NCI-H2227 (cell line): Measurements from ENCODE around the gene THAP9.
"Not testable (repeated sequence)": the region's sequence is repeated elsewhere in the genome, so short reads cannot be mapped to it uniquely, and the experiment has no call there.

Experiments used
- DNase-seq: peaks from one replicate; lab custom pipeline; 2025; ENCODE audit not compliant: unreplicated experiment; lab: John Stamatoyannopoulos, UW

Gene THAP9

DNA sequence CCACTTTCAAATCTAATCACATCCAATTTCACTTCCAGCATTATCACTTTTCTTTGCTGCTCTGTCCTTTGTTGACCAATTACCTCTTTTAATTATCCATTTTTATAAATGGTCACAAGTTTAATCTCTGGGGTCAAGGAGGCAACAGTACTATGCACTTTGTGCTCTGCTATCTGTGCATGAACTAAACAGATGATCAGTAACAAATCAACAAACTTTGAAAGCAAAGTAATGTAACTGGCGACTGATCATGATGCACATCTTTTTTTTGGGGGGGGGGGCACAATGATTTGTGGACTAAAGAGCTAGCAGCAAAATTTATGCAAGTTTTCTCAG is 8.1 kb upstream of the THAP9 start:
- DNase-seq: no peak

DNA sequence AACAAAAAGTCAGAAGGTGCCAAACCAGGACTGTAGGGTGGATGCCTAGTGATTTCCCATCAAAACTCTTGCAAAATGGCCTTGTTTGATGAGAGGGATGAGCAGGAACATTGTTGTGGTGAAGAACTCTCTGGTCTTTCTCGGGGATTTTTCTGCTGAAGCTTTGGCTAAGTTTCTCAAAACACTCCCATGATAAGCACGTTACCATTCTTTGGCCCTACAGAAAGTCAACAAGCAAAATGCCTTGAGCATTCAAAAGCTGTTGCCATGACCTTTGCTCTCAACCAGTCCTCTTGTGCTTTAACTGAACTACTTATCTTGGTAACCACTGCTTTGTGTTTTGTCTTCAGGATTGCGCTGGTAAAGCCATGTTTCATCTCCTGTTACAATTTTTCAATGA is 6.6 kb upstream of the THAP9 start:
- DNase-seq: no peak

DNA sequence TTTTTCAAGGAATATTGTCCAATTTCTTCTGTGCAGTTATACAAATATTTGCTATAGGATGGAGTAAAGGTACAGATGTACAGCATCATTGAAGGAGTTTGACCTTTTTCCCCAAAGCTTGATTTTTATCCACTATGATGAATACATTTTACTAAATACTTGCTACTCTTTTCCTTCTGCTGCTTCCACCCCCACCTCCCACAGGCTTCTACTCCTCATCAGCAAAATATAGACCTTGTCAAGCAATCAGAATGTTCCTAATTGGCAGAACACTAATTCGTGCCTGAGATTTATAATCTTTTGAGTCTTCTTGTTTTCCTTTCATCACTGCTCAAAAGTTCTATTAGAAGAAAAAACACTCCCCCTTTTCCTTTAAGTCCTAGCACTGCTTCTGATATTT is 3.8 kb upstream of the THAP9 start:
- DNase-seq: no peak

DNA sequence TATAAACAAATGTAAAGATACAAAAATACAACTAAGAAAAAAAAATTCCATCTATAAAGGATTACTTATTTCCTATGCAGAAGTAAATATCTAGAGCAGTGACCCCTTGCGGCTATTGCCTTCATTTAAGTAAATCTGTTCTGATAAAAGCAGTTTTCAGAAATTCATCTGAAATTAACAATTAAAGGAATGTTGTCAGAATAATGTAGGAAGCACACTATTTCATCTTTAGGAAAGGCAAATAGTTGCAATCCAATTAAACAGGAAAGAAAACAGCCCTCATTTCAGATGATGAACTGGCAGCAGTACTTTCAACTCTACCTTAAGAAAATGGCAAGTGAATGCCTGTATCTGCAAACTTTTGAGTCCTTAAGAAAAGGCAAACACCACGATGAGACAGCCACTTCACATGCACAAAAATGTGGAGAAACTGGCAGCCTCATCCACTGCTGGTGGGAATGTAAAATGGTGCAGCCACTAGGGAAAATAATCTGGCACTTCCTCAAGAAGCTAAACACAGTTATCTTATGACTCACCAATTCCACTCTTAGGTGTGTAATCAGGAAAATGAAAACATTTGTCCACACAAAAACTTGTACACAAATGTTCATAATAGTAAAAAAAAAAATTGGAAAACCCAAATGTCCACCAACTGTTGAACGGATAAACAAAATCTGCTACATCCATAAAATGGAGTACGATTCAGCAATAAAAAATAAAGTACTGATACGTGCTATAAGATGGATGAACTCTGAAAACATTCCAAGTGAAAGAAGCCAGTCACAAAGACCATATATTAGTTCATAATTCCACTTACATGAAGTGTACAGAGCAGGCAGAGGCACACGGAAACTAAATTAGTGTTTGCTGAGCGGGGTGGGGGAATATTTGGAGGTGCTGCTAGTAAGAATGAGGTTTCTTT is 2.0 kb upstream of the THAP9 start:
- peak; percentile 7 for DNase-seq

DNA sequence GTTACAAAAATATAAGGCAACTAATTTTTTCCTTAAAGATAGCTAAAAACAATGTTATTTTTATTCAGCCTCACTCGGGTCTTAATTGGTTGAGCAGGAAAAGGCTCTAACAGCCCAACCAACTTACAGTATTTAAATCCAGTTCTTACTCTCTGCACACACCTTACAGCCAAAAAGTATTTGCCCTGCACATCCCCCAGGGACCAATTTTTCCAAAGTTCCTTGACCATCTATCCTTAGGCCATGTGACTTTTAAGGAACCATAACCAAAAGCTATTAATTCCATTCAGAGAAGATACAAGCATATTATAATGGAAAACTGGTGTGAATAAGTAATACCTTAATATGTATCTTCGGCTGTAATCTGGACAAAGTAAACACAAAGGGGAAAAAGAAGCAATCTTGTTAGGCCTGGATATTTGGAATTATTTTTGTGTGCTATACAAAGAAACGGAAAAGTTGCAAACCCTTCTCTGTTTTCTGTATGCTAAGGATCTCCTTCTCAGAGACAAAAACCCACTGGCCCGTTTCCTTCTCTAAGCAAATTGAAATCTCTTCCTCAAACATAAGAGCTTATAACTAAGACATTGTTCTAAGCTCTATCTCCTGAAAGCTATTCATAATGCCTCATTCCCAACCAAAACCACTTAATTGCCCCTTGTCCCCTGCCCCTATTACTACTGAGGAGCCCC is 1.0 kb upstream of the THAP9 start:
- no peak for DNase-seq

DNA sequence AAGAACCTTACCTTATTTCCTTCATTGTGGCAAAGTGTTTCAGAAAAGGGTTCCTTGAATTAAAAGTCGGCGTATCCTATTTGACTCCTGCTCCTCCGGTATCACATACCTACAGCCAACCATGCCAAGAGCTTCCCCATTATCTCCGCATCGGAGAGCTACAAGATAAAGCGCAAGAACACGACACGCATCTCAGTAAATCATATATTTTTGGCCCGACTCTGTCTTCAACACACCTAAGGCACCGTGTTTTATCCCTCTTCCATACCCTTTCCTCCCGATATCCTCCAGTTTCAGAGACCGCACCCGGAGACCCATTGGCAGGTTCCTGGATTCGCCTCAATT is 497 bp upstream of the THAP9 start:
- DNase-seq: peak; percentile 53

DNA sequence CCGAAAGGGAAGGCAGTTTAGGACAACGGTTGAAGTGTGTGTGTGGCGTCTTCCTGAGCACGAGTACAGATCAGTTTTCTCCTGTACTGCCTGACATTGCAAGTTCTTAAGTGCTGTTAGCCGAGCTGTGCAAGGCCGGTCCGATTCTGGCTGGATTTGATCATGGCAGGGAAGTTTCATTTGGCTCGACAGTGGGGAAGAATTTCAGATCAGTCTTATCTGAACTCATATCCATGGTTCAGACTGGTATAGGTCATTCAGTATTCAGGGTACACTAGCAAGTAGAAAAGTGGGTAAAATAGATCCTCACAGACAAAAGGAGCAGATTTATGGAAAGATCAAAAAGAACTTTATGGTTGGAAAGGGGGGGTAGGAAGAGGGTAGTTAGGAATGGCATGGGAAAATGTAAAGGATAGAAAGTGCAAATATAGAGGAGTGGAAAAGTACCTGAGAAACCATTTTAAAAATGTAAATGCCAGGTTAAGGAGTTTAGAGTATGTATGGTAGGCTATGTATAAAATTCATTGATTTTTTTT is 716 bp downstream of the THAP9 start:
- DNase-seq: no peak

DNA sequence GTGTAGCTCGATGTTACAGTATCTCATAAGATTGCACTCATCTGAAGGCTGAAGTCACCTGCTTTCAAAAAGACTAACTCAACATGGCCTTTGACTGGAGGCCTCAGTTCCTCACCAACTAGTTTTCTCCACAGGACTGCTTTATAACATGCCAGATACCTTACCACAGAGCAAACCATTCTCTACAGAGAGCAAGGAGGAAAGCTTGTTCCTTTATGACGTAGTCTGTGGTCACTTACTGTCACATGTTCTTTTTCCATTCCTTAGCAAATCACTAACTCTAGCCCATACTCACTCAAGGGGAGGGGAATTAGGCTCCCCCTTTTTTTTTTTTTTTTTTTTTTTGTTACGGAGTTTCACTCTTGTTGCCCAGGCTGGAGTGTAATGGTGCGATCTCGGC is 3.2 kb downstream of the THAP9 start:
- no peak for DNase-seq

DNA sequence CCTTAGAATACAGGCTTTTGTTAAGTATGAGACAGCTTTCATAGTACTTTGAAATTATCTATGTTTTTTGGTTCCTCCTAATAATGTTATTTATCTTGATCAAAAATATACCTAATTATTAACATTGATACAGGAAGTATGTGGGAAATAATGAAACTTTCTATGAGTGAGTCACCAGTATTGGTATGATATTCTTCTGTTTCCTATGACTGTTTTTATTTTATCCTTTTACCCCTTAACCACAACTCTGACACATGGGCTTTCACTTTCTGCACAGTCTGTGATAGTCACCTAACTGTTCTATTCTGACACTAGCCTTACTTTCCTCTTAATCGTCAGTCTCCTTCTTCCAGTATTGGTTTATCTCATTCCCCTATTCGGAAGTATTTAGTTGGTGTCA is 4.7 kb downstream of the THAP9 start:
- DNase-seq: no peak

DNA sequence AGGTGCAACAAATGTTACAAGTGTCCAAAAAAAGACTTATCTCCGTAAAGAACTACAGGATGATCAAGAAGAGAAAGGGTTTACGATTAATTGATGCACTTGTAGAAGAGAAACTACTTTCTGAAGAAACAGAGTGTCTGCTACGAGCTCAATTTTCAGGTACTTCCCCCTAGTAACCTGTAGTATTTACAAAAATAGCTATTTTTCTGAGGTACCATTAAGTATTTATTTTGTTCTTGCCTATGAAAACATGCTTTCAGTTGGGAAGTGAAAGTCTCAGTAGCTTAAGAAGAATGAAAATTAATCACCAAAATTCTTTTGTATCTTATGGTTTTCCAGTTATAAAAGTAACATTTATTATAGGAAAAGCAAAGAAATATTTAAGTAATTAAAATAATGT is 5.9 kb downstream of the THAP9 start:
- DNase-seq: no peak

DNA sequence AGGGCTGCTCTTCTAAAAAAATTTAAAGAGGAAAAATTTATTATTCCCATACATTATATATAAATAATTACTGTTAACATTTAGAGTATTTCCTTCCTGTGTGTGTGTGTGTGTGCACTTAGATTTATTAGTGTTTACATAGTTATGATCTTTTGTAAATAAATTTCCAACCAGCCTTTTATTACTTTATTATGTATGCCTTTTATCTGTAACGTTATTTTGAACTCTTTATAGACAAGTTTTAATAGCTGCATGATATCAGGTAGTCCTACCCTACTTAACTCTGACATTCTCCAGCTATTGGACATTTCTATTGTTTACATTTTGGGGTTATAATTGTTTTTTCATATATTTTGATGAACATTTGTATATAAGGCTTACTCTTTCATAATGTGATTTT is 8.8 kb downstream of the THAP9 start:
- no peak for DNase-seq

DNA sequence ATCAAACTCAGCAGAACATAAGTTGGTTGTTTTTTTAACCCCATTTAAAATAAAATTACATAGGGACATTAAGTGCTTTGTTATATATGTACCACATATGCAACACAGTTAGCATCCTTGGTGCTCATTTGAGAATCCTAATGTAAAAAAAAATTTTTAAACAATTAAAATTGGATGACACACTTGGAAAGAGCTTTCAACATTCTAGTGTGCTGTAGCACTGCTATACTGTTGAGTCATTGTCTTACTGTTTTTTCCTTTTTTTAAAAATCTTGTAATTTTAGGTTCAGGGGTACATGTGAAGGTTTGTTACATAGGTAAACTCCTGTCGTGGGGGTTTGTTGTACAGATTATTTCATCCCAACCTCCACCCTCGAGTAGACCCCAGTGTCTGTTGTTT is 12.8 kb downstream of the THAP9 start:
- DNase-seq: no peak

DNA sequence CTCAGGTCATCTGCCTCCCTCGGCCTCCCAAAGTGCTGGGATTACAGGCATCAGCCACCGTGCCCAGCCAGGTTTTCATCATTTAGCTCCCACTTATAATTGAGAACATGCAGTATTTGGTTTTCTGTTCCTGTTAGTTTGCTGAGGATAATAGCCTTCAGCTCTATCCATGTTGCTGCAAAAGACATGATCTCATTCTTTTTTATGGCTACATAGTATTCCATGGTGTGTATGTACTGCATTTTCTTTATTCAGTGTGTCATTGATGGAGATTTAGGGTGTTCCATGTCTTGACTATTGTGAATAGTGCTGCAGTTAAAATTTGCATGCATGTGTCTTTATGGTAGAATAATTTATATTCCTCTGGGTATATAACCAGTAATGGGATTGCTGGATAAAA is 13.4 kb downstream of the THAP9 start:
- DNase-seq: not testable (repeated sequence)

DNA sequence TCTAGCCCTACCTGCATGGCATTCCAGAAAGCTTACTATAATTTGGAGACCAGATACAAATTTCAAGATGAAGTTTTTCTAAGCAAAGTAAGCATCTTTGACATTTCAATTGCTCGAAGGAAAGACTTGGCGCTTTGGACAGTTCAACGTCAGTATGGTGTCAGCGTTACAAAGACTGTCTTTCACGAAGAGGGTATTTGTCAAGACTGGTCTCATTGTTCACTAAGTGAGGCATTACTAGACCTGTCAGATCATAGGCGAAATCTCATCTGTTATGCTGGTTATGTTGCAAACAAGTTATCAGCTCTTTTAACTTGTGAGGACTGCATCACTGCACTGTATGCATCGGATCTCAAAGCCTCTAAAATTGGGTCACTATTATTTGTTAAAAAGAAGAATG is 17.6 kb downstream of the THAP9 start:
- no peak for DNase-seq

DNA sequence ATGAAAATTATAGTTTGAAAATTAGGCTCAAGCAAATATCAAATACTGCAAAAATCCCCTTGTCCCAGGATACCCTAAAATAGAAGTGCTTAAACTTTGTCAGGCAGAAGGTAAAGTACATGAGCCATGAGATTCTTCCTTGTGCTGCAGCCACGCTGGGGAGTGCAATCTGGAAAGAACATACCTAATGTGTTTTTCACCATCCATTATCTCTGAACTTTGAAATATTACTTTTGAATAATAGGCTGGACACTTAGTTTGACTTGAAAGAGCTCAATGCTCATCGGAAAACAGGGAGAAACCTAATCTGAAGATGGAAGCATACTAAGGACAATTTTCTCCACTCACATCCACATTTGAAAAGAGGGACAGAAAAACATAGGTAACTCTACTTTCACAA is 18.9 kb downstream of the THAP9 start:
- no peak for DNase-seq

DNA sequence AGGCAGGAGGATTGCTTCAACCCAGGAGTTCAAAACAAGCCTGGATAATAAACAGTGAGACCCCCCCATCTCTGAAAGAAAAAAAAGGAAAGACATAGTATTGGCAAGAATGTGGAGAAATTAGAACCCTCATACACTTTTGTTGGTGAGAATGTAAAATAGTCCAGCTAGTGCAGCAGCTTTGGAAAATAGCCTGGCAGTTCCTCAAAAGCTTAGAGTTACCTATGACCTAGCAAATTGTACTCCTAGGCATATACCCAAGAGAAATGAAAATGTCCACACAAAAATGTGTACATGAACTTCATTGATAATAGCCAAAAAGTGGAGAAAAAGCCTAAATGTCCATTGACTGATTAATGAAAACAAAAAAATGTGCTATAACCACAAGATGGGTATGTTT is 21.3 kb downstream of the THAP9 start:
- no peak for DNase-seq

DNA sequence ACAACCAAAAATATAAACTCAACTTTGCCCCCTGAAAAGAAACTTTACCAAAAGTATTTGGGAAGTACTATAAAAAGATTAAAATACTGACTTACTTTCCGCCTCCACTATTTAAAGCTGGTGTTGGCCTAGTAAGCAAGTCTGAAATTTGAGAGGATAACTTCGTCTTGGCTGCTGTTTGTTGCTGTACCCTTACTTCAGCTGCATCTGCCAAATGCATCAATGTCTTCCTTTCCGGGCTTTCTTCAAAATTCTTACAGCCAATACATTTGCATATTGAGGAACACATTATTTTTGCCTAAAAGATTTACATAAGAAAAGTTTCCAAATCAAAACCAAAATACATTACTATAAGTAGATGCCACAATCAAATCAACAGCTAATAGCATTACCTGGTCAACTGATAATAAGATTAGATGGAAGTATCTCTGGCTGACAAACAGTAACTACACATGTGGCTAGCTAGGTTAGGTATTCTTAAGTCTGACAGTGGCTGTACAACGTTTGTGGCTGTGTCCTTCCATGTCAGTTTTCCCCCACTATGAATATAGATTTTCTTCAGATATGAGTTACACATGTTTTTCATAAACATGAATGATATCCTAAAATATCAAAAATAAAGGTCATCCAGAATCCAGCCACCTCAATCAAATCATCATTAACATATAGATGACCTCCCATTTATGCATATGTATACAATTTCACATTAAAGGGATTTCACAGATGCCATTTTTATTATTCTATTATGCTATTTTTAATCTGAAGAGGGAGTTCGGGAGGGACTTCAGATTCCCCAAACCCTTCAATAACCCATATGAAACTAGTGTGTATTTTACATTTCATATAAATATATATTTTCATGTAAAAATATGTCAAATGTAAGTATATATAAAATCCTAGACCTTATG is 30.6 kb downstream of the THAP9 start:
- no peak for DNase-seq

DNA sequence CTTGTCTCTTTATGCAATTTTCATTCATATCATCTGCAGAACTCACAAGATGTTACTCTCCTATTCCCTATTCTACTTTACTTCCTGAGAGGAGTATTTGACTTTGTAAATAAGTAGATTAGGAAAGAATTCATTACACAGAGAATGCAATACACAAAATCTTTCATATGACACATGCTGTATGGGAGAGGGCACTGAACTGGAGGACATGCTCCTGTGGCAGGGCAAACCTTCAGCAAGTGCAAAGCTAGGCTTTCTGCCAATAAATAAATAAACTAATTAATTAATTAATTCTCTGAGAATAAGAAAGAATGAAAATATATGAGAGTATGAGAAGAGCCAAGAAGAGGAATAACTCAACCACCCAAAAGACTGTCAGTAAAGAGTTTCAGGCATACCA is 33.9 kb downstream of the THAP9 start:
- DNase-seq: no peak

DNA sequence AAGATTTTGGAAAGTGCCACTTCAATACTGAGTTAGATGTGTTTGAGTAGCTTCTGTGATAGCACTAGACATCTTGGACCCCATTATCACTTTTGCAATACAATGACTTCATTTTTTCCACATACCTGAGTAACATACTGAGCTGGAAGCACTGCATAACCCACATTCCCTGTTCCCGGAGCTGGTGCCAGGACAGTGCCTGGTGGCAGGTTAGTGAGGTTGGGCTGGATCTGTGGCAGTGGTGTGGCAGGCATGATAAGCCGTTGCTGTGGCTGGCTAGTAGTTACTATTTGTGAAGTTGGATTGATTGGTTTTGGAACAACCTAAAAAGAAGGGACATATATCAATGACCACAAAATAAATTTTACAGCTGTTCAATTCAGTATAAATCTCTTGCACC is 38.9 kb downstream of the THAP9 start:
- DNase-seq: no peak

DNA sequence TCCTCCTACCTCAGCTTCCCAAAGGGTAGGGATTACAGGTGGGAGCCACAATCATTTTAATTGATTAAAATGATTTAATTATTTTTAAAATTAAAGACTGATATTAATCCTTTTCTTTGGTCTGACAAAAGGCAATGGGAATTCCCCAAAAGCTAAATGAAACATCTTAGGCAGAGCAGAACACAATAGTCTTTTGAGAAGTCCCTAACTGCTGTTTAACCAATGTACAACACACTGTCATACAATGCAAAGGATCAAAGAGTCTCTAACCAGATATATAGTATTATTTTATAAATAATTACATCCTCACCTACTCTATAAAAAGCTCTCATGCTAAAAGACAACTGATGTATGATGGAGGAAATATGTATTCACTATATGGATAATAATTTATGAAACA is 47.0 kb downstream of the THAP9 start:
- no peak for DNase-seq

DNA sequence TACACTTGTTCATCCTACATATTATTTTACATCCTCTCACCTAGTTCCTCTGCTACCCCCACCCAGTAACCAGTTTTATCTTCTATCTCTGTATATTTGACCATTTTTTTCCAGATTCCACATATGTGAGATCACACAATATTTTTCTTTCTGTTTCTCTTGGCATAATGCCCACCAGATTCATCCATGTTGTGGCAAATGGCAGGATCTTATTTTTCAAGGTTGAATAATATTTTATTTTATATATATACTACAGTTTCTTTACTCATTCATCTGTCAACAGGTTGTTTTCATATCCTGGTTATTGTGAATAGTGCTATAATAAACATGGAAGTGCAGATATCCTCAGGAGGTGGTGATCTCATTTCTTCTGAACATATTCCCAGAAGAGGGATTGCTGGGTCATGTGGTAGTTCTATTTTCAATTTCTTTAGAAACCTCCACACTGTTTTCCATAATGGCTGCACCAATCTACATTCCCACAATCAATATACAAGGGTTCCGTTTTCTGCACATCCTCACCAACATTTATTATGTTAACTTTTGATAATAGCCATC is 48.2 kb downstream of the THAP9 start:
- DNase-seq: no peak
